Cardiac fibroblast (primary cell): ENCODE measurements around the gene SHC1.
A peak's percentile ranks its signal among the peaks of the same experiment; 100 is the strongest.

Source experiments
- DNase-seq, 2 donors: peaks; one replicate each; pipeline versions ENCODE4 v3.0.0 to v3.0.0-alpha.2; 2010; ENCODE audit warnings: low read depth in 2 of 2
- H3K4me3 ChIP-seq, 2 donors: replicated peaks in 1 of 2; 1 replicate in 1 of 2; 2 replicates in 1 of 2; pipeline ENCODE4 v1.5.1; 2011; ENCODE audit warnings: low read depth in 2 of 2, low read length in 2 of 2, mild to moderate bottlenecking in 2 of 2, moderate library complexity in 1 of 2
- TF ChIP-seq, protein P1 (sequence below): IDR thresholded peaks from one replicate; pipeline ENCODE4 v1.5.1; 2011; ENCODE audit warnings: low read depth, mild to moderate bottlenecking, low read length, inconsistent platforms

Gene SHC1, protein sequence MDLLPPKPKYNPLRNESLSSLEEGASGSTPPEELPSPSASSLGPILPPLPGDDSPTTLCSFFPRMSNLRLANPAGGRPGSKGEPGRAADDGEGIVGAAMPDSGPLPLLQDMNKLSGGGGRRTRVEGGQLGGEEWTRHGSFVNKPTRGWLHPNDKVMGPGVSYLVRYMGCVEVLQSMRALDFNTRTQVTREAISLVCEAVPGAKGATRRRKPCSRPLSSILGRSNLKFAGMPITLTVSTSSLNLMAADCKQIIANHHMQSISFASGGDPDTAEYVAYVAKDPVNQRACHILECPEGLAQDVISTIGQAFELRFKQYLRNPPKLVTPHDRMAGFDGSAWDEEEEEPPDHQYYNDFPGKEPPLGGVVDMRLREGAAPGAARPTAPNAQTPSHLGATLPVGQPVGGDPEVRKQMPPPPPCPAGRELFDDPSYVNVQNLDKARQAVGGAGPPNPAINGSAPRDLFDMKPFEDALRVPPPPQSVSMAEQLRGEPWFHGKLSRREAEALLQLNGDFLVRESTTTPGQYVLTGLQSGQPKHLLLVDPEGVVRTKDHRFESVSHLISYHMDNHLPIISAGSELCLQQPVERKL

DNA sequence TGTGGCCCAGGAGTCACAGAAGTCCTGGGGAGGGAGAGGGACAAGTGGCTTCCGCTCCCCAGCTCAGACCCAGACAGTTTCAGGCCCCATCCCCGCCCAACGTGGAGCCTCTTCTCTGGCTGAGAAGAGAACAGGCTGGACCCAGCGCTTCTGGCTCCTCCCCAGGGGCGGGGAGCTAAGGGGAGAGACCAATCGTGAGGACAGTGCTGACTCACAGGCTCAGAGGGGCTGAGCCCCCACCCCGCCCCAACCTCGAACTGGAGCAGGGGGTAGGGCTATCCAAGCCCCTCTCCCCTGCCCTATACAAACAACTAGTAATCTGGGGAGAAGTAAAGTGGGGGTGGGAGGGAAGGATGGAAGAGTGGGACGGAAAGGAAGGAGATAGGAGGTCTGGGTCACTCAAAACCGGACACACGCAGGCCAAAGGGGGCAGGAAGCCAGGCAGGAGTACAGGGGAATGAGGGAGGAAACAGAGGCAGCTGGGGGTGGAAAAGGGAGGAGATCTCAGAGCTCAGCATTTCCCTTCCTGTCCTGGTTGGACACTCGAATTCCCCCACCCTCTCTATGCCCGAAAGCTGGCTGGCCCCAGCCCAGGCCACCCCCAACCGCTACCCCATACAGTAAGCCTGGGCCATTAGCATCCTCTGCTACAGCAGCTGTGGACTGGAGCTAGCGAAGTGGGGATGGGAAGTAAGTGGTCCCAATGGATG is at the start of gene SHC1:
Gene SHC1, minus strand, starts transcription at position 117 of the 710 bp plus-strand sequence. CDS start 221 bp downstream, outside the sequence.
- H3K4me3 ChIP-seq: peak within 1 kb of the TSS; percentile 76 to 85
- TF ChIP-seq, protein P1, sequence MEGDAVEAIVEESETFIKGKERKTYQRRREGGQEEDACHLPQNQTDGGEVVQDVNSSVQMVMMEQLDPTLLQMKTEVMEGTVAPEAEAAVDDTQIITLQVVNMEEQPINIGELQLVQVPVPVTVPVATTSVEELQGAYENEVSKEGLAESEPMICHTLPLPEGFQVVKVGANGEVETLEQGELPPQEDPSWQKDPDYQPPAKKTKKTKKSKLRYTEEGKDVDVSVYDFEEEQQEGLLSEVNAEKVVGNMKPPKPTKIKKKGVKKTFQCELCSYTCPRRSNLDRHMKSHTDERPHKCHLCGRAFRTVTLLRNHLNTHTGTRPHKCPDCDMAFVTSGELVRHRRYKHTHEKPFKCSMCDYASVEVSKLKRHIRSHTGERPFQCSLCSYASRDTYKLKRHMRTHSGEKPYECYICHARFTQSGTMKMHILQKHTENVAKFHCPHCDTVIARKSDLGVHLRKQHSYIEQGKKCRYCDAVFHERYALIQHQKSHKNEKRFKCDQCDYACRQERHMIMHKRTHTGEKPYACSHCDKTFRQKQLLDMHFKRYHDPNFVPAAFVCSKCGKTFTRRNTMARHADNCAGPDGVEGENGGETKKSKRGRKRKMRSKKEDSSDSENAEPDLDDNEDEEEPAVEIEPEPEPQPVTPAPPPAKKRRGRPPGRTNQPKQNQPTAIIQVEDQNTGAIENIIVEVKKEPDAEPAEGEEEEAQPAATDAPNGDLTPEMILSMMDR: no peak
- DNase-seq: peak; percentile 95 to 97

DNA sequence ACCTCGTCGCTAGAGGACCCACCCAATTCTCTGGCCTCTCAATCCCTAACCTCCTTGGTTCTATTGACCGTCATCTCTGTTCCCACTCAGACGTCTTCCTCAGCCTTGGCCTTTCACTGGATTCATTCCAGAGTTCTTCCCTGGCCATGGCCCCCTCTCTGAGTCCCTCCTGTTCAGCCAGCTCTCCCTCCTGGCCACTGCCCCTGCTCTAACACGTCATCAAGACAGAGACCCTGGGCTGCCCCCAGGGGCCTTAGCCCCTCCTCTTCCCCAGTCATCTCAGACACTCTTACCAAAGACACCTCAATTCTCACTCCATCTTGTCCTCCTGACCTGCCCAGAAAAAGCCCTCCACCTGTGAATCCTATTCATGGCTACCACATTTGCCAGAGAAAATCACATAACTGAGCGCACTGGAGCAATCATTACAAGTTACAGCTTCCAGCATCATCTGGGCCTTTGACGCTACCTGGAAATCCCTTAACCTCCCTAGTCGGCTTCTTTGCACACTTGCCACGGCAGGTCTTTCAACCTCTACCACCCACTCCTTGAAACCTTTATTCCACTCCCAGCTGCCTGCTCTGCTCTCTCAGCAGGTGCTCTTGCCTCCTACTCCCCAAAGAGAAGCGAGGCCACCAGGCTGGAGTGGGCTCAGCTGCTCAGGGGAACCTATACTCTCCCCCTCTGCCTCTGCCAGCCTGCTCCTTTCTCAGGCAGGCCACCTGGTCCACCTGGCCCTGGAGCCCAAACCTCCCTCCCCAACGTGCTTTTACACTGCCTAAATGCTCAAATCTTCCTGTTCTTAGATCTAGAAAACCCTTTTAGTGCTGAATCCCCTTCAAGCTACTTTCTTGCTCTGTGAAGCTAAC is 49.1 kb upstream of the SHC1 start:
- TF ChIP-seq, protein P1: no peak
- DNase-seq: no peak
- H3K4me3 ChIP-seq: no peak overlapping the region

DNA sequence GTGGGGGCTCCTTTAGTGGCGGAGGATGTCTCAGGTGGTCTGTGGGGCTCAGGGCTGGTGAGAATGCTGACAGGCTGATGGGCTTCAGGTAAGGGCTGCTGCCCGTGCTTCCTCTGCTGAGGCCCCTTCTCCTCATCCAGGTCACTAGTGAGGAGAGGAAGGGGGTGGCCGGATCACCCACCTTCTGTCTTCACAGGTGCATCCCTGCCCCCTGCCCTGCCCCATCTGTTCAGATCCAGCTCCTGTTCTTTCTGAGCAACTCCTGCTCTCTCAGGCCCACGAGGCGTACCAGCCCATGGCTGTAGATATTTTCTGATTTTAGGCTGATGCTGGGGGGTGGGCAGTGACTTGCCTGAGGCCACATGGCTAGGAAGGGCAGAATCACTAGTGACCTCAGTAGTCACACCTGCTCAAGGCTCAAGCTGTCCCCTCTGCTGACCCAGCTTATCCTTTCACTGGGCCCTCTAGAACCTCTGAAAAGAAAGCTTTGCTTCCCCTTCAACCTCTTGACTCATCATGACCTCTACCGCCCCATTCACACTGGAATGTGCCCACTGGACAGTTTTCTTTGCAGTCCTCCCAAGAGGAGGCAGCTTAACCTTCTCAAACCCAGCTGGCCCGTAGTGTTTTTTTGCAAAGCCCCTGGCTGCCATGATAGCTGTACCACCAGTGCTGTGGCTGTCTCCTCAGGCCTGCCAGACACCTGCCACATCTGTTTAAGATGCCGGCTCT is 48.2 kb upstream of the SHC1 start:
- no peak for DNase-seq
- H3K4me3 ChIP-seq: no peak overlapping the region
- TF ChIP-seq, protein P1: no peak

DNA sequence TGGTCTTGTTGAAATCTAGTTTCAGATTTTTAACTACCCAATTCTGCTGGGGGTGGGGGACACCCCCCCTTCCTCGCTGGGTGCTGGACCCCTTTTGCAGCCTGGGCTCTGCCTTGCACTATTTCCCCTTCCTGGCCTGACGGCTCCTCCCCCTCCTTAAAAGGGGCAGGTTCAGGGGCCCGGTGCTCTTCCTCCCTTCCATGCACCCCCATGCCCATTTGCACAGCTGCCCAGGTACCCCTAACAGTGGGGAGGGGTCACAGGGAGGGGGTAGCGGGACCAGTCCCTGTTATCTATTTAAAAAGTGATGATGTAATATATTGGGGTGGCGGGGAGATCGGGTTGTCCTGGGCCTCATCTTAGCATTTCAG is 47.4 kb upstream of the SHC1 start:
- DNase-seq: no peak
- TF ChIP-seq, protein P1: no peak
- H3K4me3 ChIP-seq: peak overlapping the region; percentile 18 to 23

DNA sequence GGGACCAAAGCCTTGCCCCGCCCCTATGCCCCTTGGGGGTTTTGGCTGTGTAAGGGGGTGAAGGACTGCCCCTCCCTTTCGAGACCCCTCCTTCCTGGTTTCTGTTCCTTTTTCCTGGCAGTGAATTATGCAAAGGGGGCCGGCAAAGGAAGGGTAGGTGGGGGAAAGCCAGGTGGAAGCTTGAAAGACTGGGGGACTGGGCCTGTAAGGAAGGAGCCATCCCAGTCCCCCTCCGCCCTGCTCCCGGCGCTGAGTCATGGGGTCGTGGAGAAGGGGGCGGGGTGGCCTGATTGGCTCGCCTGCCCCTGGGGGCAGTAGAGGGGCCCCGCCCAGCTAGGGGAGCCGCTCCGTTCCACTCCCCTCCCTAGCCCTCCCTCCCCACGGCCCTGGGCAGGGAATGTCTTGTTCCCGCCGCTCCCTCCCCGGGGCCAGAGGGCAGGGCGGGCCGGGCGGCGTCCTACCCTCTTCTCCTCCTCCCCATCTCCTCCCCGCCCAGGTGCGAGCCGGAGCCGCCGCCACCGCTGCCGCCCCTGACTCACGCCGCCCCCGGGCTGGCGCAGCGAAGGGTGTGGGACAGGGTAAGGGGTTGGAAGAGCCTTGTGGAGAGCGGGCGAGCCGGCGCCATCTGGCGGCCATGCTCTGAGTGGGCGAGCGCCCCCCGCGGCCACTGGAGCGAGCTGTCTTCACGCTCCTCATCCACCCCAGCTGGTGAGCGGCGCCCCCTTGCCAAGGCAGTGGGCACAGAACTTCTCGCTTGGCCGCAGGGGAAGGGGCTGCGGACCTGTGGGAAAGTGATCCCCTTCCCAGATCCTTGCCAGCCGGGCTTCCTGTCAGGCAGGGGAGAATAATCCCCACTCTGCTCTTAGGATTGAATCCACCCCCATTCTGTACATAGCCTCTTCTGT is 46.7 kb upstream of the SHC1 start:
- peak overlapping the region; percentile 18 to 23 for H3K4me3 ChIP-seq
- DNase-seq: peak; percentile 89 to 92
- TF ChIP-seq, protein P1: peak; percentile 98
